A549 (cell line): ENCODE measurements around the gene MRPL53. TPM values are rescaled to one million over a fixed set of nuclear protein-coding genes. Genes with fewer than 3 reads are reported as not detected.

ENCODE experiments used
- ATAC-seq, 2 experiments: fragments of 200-7000 bp in 1 of 2; fragments of >200 bp in 1 of 2; cut with Nextera tagmentation in 1 of 2; cut with Tn5 transposase in 1 of 2; 3 replicates each; pipeline versions ENCODE4 v1.8.0 to v1.9.1; 2018 to 2020; ENCODE audit warnings: mild to moderate bottlenecking in 1 of 2, moderate library complexity in 1 of 2
- CTCF ChIA-PET: fragments of 300-600 bp; sonication (Branson Sonifier 250); formaldehyde crosslinking; extraction: SDS; loops from one replicate; lab custom pipeline; 2021; ENCODE audit warnings: antibody characterized with exemption, inconsistent platforms; lab: Yijun Ruan, JAX
- POLR2A ChIA-PET: fragments of 350-600 bp; formaldehyde crosslinking; extraction: SDS; loops from one replicate; lab custom pipeline; 2021; ENCODE audit warnings: antibody characterized with exemption, inconsistent platforms; lab: Yijun Ruan, JAX
- DNase-seq, 2 experiments: peaks; one replicate each; pipeline versions ENCODE4 v3.0.0 to v3.0.0-alpha.2; 2011 to 2016; ENCODE audit warnings: low read depth in 1 of 2, low spot score in 1 of 2
- FAIRE-seq: peaks from 2 replicates; lab custom pipeline; 2011; peaks lifted over from hg19 to GRCh38; lab: Jason Lieb, UNC
- H3K27ac ChIP-seq, 2 experiments: fragments of >200 bp; sonication (Bioruptor Twin); formaldehyde crosslinking; 3 replicates each; pipeline ENCODE4 v1.5.1; 2016 to 2017
- H3K4me1 ChIP-seq: fragments of >200 bp; sonication (Bioruptor Twin); formaldehyde crosslinking; 3 replicates; pipeline ENCODE4 v1.6.1; 2016
- H3K4me2 ChIP-seq: fragments of >200 bp; sonication (Bioruptor Twin); formaldehyde crosslinking; 3 replicates; pipeline ENCODE4 v1.6.1; 2016
- H3K4me3 ChIP-seq: fragments of >200 bp; sonication (Bioruptor Twin); formaldehyde crosslinking; 3 replicates; pipeline ENCODE4 v1.5.1; 2016
- H3K9me3 ChIP-seq: fragments of >200 bp; sonication (Bioruptor Twin); formaldehyde crosslinking; 3 replicates; pipeline ENCODE4 v1.6.1; 2016
- CTCF ChIP-seq: fragments of >200 bp; sonication (Bioruptor Twin); formaldehyde crosslinking; IDR thresholded peaks from 3 replicates; pipeline ENCODE4 v1.5.1; 2016
- E2F6 ChIP-seq: IDR thresholded peaks from 2 replicates; pipeline ENCODE4 v1.6.1; 2012; ENCODE audit warnings: low read depth, borderline replicate concordance
- ESRRA ChIP-seq: fragments of 150-350 bp; IDR thresholded peaks from 2 replicates; pipeline ENCODE4 v1.6.1; 2014; ENCODE audit warnings: mild to moderate bottlenecking, low read length, borderline replicate concordance
- HES2 ChIP-seq: fragments of >200 bp; sonication (Bioruptor Twin); formaldehyde crosslinking; IDR thresholded peaks from 2 replicates; pipeline ENCODE4 v1.6.1; 2016
- MAX ChIP-seq: IDR thresholded peaks from 2 replicates; pipeline ENCODE4 v1.6.1; 2012
- PBX3 ChIP-seq: IDR thresholded peaks from 2 replicates; pipeline ENCODE4 v1.6.1; 2012
- PHF8 ChIP-seq: fragments of 200-600 bp; sonication (generic); IDR thresholded peaks from 2 replicates; pipeline ENCODE4 v1.6.1; 2016; ENCODE audit warnings: low read depth, mild to moderate bottlenecking, antibody characterized with exemption, moderate library complexity, borderline replicate concordance
- RARB ChIP-seq: fragments of 250-450 bp; sonication (Bioruptor Pico); IDR thresholded peaks from 2 replicates; pipeline ENCODE4 v1.8.0; 2021; ENCODE audit warnings: mild to moderate bottlenecking, moderate library complexity
- REST ChIP-seq: fragments of 200-600 bp; sonication (generic); IDR thresholded peaks from 2 replicates; pipeline ENCODE4 v1.6.1; 2016; ENCODE audit warnings: antibody characterized with exemption, mild to moderate bottlenecking, moderate library complexity
- RFX5 ChIP-seq: fragments of 450-650 bp; IDR thresholded peaks from 2 replicates; pipeline ENCODE4 v1.7.1; 2014; ENCODE audit warnings: antibody characterized with exemption, mild to moderate bottlenecking, moderate library complexity
- SREBF2 ChIP-seq: fragments of 450-650 bp; IDR thresholded peaks from 2 replicates; pipeline ENCODE4 v1.6.1; 2014; ENCODE audit warnings: mild to moderate bottlenecking, moderate library complexity
- ZNF302 ChIP-seq: fragments of 250-450 bp; sonication (Bioruptor Pico); IDR thresholded peaks from 2 replicates; pipeline ENCODE4 v1.9.0; 2021; ENCODE audit warnings: inconsistent platforms, mild to moderate bottlenecking, moderate library complexity
- WGBS: methylation state at CpG from one replicate; pipeline ENCODE4 v1.1.6; 2017; ENCODE audit errors: missing lambda C conversion rate; 5-methylcytosine and 5-hydroxymethylcytosine counted together
- polyA plus RNA-seq, 4 experiments: library from polyadenylated mRNA; depleted of rRNA in 3 of 4; stranded (reverse); fragments of >200 nt; fragmentation: RNase III in 1 of 4; extraction: RNeasy Plus Mini Kit Qiagen cat#74134 plus additional on column Dnase treatment in 1 of 4; gene quantifications; 2 replicates in 3 of 4; 3 replicates in 1 of 4; pipeline ENCODE4 v1.2.3, GENCODE V29; 2011 to 2017

The MRPL53 gene
- polyA plus RNA-seq, 2 of the 4 experiments (the other 2 are of a cell fraction), result 68.8 to 229 TPM

GRCh38 chr2:74474899-74475298, 2.4 kb upstream of the MRPL53 start:
- Histone ChIP-seq H3K4me2 (no peak overlapping the region), H3K27ac (no peak overlapping the region), H3K4me3 (no peak overlapping the region), H3K9me3 (no peaks in the 10 kb centered on the region), H3K4me1 (peaks cover 16% of the 10 kb centered on the region)
- no peak for FAIRE-seq
- 93% methylated on average over 5 of the region's 5 CpGs for WGBS
- TF ChIP-seq CTCF, result peak; percentile 17; the same call in 2 of the 3 replicates
- TF ChIP-seq E2F6, result no peak
- peak in 1 of 2 experiments; percentile 44 for DNase-seq
- POLR2A ChIA-PET, result no interaction called here
- CTCF ChIA-PET, result interaction anchor here (1.2 to 5.2 kb wide), 7 partner anchors 7 to 115 kb away, joined by 3 to 37 read pairs (median 5); partner anchors contain the start of genes CCDC142, INO80B and TTC31
- ATAC-seq, result no peak

- CTCF ChIA-PET, result interaction anchor here (0.6 to 5.2 kb wide), 6 partner anchors 8 to 115 kb away, joined by 3 to 37 read pairs (median 5); partner anchors contain the start of genes CCDC142 and TTC31
- POLR2A ChIA-PET, result no interaction called here
- 86% methylated on average over 6 of the region's 6 CpGs for WGBS
Observed at GRCh38 chr2:74474481-74474880, 2.0 kb upstream of the MRPL53 start.

More at GRCh38 chr2:74474481-74474880, 2.0 kb upstream of the MRPL53 start:
- TF ChIP-seq REST, result no peak
- no peak for TF ChIP-seq PBX3
- no peak for TF ChIP-seq PHF8
- TF ChIP-seq ESRRA, result no peak
- TF ChIP-seq HES2, result no peak
- TF ChIP-seq RFX5, result no peak
- TF ChIP-seq MAX, result no peak
- TF ChIP-seq SREBF2, result no peak
- no peak for TF ChIP-seq ZNF302 (CRISPR knock-in tag)
- TF ChIP-seq RARB (CRISPR knock-in tag), result no peak
- TF ChIP-seq, all 56 proteins: peak for 0
- Histone ChIP-seq H3K9me3 (no peaks in the 10 kb centered on the region), H3K4me1 (peaks cover 16% of the 10 kb centered on the region), H3K27ac (no peak overlapping the region), H3K4me3 (no peak overlapping the region), H3K4me2 (no peak overlapping the region)
- DNase-seq, result no peak
- no peak for FAIRE-seq
- ATAC-seq, result no peak
